ENCODE data around the gene PDAP1. TPM values are rescaled to one million over a fixed set of nuclear protein-coding genes. Genes with fewer than 3 reads are reported as not detected.
A peak's percentile ranks its signal among the peaks of the same experiment; 100 is the strongest.
"Not testable (repeated sequence)": the region's sequence is repeated elsewhere in the genome, so short reads cannot be mapped to it uniquely, and the experiment has no call there.

PDAP1 gene
- total RNA-seq, 4 donors from 2014 or later: 85.9 to 116 (median 99.9) TPM

- peaks cover 42 to 52% (median 46%) of the 10 kb centered on the region in 4 donors for H3K4me1 ChIP-seq
- no peaks in the 10 kb centered on the region for H3K9me3 ChIP-seq
- WGBS: 68% methylated on average over 10 of the region's 16 CpGs
- H3K27ac ChIP-seq (replicated peaks in 1 of 4): peak overlapping the region; percentile 77 to 90 (median 86)
- no peaks in the 10 kb centered on the region for H3K27me3 ChIP-seq
- H3K4me3 ChIP-seq: peak overlapping the region; percentile 7 to 44 (median 19)
- peaks cover 3 to 33% (median 31%) of the 10 kb centered on the region in 4 donors for H3K36me3 ChIP-seq
- intact Hi-C loops (cut with DNase I): no loop called here
- DNase-seq (ENCODE audit: extremely low spot score): no peak
- TF ChIP-seq EP300 (IDR thresholded peaks at IDR 0.05): no peak
- TF ChIP-seq CTCF (IDR thresholded peaks at IDR 0.05): no peak
- no peak for TF ChIP-seq POLR2A (IDR thresholded peaks at IDR 0.05; ENCODE audit: low read depth)
- TF ChIP-seq POLR2AphosphoS5 (IDR thresholded peaks at IDR 0.05): no peak
These were observed 27.4 kb downstream of the PDAP1 start for GRCh38 chr7:99380823-99381663.

DNA sequence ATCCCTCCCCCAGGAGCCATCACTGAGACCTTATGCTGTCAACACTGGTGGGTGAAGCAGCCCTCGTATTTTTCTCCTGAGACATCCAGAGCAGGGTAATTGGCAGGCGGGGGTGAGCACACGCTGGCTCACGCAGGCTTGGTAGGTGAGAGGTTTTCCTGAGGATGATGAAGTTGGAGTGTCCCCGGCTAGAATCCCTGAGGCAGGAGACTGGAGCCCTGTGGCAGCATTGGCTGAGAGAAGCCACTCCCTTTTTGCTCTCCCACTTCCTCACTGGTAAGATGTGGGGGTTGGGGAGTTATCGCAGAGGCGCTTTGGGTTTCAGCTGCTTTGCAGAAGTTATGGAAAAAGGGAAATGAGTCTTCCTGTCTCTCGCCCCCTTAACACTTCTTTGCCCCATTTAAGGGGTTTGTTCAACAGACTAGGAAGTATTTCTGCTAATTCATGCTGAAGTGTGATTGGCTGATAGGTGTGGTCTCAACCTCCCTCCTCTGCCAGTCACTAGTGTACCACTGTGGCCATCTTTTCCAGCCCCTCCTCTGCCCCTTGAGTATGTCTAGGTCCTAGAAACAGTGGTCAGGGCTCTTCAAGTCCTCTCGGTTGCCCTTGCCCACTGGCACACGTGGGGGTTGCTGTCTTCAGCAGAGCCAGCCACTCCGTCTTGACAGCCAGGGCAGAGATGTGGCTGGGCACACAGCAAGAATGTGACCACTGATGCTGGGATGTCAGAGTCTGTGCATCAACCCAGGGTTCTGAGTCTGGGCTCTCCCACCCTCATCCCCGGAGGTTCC lies 28.2 kb downstream of the PDAP1 start:
- intact Hi-C loops (cut with DNase I): no loop called here
- Histone ChIP-seq H3K4me1 (peaks cover 50 to 55% (median 53%) of the 10 kb centered on the region in 4 donors), H3K4me3 (peak overlapping the region; percentile 27 to 44 (median 29)), H3K9me3 (no peaks in the 10 kb centered on the region), H3K27me3 (no peaks in the 10 kb centered on the region), H3K27ac (replicated peaks in 1 of 4) (peak overlapping the region; percentile 77 to 90 (median 86)), H3K36me3 (peaks cover 3 to 25% (median 23%) of the 10 kb centered on the region in 4 donors)
- WGBS: 38% methylated on average over 12 of the region's 12 CpGs
- DNase-seq (ENCODE audit: extremely low spot score): no peak
- TF ChIP-seq POLR2A (IDR thresholded peaks at IDR 0.05; ENCODE audit: low read depth) (no peak), POLR2AphosphoS5 (IDR thresholded peaks at IDR 0.05) (peak in 1 of 2 donors; percentile 31), CTCF (IDR thresholded peaks at IDR 0.05) (no peak), EP300 (IDR thresholded peaks at IDR 0.05) (no peak)

DNA sequence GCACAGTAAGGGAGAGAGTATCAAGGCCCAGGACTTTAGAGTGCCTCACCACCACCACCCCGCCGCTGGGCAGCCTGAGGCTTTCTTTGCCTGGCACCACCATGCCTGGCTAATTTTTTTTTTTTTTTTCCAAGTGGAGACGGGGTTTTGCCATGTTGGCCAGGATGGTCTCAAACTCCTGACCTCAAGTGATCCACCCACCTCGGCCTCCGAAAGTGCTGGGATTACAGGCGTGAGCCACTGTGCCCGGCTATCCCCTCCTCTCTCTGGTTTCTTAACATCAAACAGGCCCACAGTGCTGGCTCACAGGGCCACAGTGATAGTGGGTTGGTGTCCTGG lies 28.7 kb downstream of the PDAP1 start:
- H3K9me3 ChIP-seq; intact Hi-C loops (cut with DNase I); DNase-seq (ENCODE audit: extremely low spot score); H3K27me3 ChIP-seq: not testable (repeated sequence)
- Histone ChIP-seq H3K36me3 (peaks cover 3 to 24% (median 23%) of the 10 kb centered on the region in 4 donors), H3K27ac (replicated peaks in 1 of 4) (peak overlapping the region; percentile 77 to 90 (median 86)), H3K4me1 (peaks cover 51 to 54% (median 53%) of the 10 kb centered on the region in 4 donors), H3K4me3 (peak overlapping the region; percentile 27 to 44 (median 29))
- 54% methylated on average over 7 of the region's 7 CpGs for WGBS

GRCh38 chr7:99379043-99379577 lies 29.3 kb downstream of the PDAP1 start:
- H3K9me3 ChIP-seq: no peaks in the 10 kb centered on the region
- DNase-seq (ENCODE audit: extremely low spot score): peak; percentile 93
- peak; percentile 58 to 72 for TF ChIP-seq POLR2AphosphoS5 (IDR thresholded peaks at IDR 0.05)
- TF ChIP-seq EP300 (IDR thresholded peaks at IDR 0.05): no peak
- peak in 1 of 3 experiments; percentile 23 for TF ChIP-seq CTCF (IDR thresholded peaks at IDR 0.05)
- no peak for TF ChIP-seq POLR2A (IDR thresholded peaks at IDR 0.05; ENCODE audit: low read depth)
- intact Hi-C loops (cut with DNase I): no loop called here
- peak overlapping the region; percentile 27 to 44 (median 29) for H3K4me3 ChIP-seq
- peak overlapping the region; percentile 77 to 90 (median 86) for H3K27ac ChIP-seq (replicated peaks in 1 of 4)
- 25% methylated on average over 6 of the region's 7 CpGs for WGBS
- H3K27me3 ChIP-seq: no peaks in the 10 kb centered on the region
- H3K4me1 ChIP-seq: peaks cover 54 to 58% (median 57%) of the 10 kb centered on the region in 4 donors
- H3K36me3 ChIP-seq: peaks cover 3 to 24% (median 23%) of the 10 kb centered on the region in 4 donors
